ENCODE data around the gene MYEOV. TPM values are rescaled to one million over a fixed set of nuclear protein-coding genes. Genes with fewer than 3 reads are reported as not detected.

The MYEOV gene
- polyA plus RNA-seq, 1 donor = 0.90 TPM

- DNase-seq (ENCODE audit: low read depth) = no peak
Observed at GRCh38 chr11:69339983-69340565, 46.1 kb downstream of the MYEOV start.

GRCh38 chr11:69342588-69343330 lies 48.8 kb downstream of the MYEOV start:
- no peak for DNase-seq (ENCODE audit: low read depth)

GRCh38 chr11:69343401-69344321 lies 49.7 kb downstream of the MYEOV start:
- DNase-seq (ENCODE audit: low read depth) = no peak

GRCh38 chr11:69344570-69345145 lies 50.7 kb downstream of the MYEOV start:
- DNase-seq (ENCODE audit: low read depth) = no peak

Other genes with a start within 250 kb of the MYEOV start
- 7.1 TPM for gene TPCN2, start 245.2 kb upstream of the MYEOV start, polyA plus RNA-seq (ENCODE audit: insufficient read length)
- 0.35 TPM for gene SMIM38, start 138.2 kb upstream of the MYEOV start, polyA plus RNA-seq (ENCODE audit: insufficient read length)
- gene LINC01488, start 187.5 kb downstream of the MYEOV start, polyA plus RNA-seq (ENCODE audit: insufficient read length) = 0.08 TPM

Measured in forelimb muscle (tissue), 1 donor.